Sigmoid colon (tissue), 7 donors: ENCODE measurements around the gene FOXL3. TPM values are rescaled to one million over a fixed set of nuclear protein-coding genes. Genes with fewer than 3 reads are reported as not detected.

Source experiments
- DNase-seq: peaks from one replicate; pipeline ENCODE4 v3.0.0-alpha.2; 2019
- H3K27ac ChIP-seq, 4 donors: fragments of 200-600 bp; sonication (generic); one replicate each; pipeline ENCODE4 v1.5.1; 2016 to 2019; ENCODE audit warnings: mild to moderate bottlenecking in 1 of 4
- H3K27me3 ChIP-seq, 3 donors: fragments of 200-600 bp; sonication (generic); one replicate each; pipeline ENCODE4 v1.5.1; 2019; ENCODE audit warnings: mild to moderate bottlenecking in 1 of 3
- H3K36me3 ChIP-seq, 4 donors: fragments of 200-600 bp; sonication (generic); one replicate each; pipeline ENCODE4 v1.5.1; 2016 to 2019
- H3K4me1 ChIP-seq, 4 donors: fragments of 200-600 bp; sonication (generic); one replicate each; pipeline ENCODE4 v1.5.1; 2017 to 2019
- H3K4me3 ChIP-seq, 4 donors: fragments of 200-600 bp; sonication (generic); one replicate each; pipeline ENCODE4 v1.5.1; 2017 to 2019; ENCODE audit warnings: mild to moderate bottlenecking in 2 of 4, moderate library complexity in 1 of 4
- H3K9me3 ChIP-seq, 4 donors: fragments of 200-600 bp in 3 of 4; sonication (generic) in 3 of 4; one replicate each; pipeline versions ENCODE4 v1.5.1 to v1.6.1; 2013 to 2019
- EP300 ChIP-seq, 4 donors: sonication (generic); formaldehyde crosslinking; IDR thresholded peaks; one replicate each; pipeline ENCODE4 v1.6.1; 2017; ENCODE audit warnings: antibody characterized with exemption in 4 of 4
- POLR2A ChIP-seq, 2 donors: fragments of 450-650 bp; IDR thresholded peaks; one replicate each; pipeline ENCODE4 v1.6.1; 2016; ENCODE audit warnings: antibody characterized with exemption in 2 of 2, mild to moderate bottlenecking in 2 of 2, moderate library complexity in 2 of 2
- POLR2AphosphoS5 ChIP-seq, 4 donors: sonication (generic); formaldehyde crosslinking; IDR thresholded peaks; one replicate each; pipeline ENCODE4 v1.6.1; 2017; ENCODE audit warnings: antibody characterized with exemption in 4 of 4
- WGBS, 2 donors: extraction: QIAGEN DNeasy Blood & Tissue Kit; methylation state at CpG; one replicate each; pipeline ENCODE4 v1.1.7; 2013; 5-methylcytosine and 5-hydroxymethylcytosine counted together
- intact Hi-C: fragments of 100-400 bp; cut with DNase I; formaldehyde crosslinking; loops from one replicate; pipeline ENCODE4 v1.15.1; 2023
- polyA plus RNA-seq, 3 donors: library from polyadenylated mRNA; stranded (reverse); fragments of 200-250 nt; gene quantifications; one replicate each; pipeline ENCODE4 v1.2.3, GENCODE V29; 2013
- total RNA-seq, 4 donors: library from RNA; depleted of rRNA; stranded (reverse); fragments of >200 nt; gene quantifications; one replicate each; pipeline ENCODE4 v1.1.0, GENCODE V29; 2016
- TF ChIP-seq, protein P1 (sequence below), 4 experiments: fragments of 450-650 bp in 3 of 4; fragments of 200-600 bp in 1 of 4; IDR thresholded peaks; one replicate each; pipeline ENCODE4 v1.5.1; 2016 to 2019; ENCODE audit warnings: antibody characterized with exemption in 4 of 4, mild to moderate bottlenecking in 3 of 4, moderate library complexity in 2 of 4
- donor health status: healthy with polysubstance abuse.
- donor health status: Bipolar disorder and iron deficiency.
- donor health status: healthy.

FOXL3 gene
- total and polyA plus RNA-seq, 7 donors, result not detected

DNA sequence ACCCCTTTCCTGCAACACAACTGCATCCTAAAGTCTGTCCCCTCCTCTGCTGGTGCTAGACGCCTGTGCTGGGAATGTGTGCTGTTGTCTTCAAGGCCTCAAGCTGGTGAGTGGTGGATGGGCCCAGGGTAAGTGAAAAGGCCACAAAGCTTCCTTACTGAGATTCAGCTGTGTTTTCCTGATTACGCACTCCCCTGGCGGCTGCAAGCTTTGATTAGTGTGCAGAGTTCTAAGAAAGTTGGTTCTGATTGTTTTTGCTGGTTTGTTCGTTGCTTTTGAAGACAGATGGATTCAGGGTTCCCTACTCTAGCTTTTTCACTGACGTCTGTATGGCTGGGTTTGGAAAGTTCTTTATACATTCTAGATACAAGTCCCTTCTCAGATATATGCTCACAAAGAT lies 11.9 kb upstream of the FOXL3 start:
- Histone ChIP-seq H3K9me3 (peaks cover 0 to 5% (median 1%) of the 10 kb centered on the region in 4 donors), H3K36me3 (no peaks in the 10 kb centered on the region), H3K4me1 (no peaks in the 10 kb centered on the region), H3K4me3 (no peak overlapping the region), H3K27me3 (peaks cover 0 to 9% (median 0%) of the 10 kb centered on the region in 3 donors), H3K27ac (no peak overlapping the region)
- TF ChIP-seq POLR2AphosphoS5 (IDR thresholded peaks at IDR 0.05), result no peak
- TF ChIP-seq EP300 (IDR thresholded peaks at IDR 0.05), result no peak
- no peak for TF ChIP-seq POLR2A (IDR thresholded peaks at IDR 0.05)
- TF ChIP-seq, protein P1, sequence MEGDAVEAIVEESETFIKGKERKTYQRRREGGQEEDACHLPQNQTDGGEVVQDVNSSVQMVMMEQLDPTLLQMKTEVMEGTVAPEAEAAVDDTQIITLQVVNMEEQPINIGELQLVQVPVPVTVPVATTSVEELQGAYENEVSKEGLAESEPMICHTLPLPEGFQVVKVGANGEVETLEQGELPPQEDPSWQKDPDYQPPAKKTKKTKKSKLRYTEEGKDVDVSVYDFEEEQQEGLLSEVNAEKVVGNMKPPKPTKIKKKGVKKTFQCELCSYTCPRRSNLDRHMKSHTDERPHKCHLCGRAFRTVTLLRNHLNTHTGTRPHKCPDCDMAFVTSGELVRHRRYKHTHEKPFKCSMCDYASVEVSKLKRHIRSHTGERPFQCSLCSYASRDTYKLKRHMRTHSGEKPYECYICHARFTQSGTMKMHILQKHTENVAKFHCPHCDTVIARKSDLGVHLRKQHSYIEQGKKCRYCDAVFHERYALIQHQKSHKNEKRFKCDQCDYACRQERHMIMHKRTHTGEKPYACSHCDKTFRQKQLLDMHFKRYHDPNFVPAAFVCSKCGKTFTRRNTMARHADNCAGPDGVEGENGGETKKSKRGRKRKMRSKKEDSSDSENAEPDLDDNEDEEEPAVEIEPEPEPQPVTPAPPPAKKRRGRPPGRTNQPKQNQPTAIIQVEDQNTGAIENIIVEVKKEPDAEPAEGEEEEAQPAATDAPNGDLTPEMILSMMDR (IDR thresholded peaks at IDR 0.05), result no peak
- intact Hi-C loops, result no loop called here
- DNase-seq, result no peak
- WGBS, 2 donors, result 86 to 94% methylated on average over 5 of the region's 5 CpGs

DNA sequence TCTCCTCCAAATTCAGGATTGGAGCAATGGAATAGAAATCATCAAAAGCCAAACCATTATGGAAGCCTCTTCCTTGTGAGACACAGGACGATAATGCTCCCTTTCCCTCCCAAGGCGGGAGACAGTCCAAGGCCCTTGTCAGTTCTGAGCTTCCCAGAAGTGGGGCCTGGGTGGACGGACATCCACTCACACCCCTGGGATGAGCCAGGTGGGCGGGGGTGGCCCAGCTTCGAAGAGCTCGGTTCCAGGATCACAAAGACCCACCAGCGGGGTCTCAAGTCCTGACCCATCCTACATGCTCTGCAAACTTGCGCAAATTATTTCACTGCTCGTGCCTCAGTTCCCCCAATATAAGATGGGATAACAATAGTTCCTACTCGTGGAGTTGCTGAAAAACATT lies 10.1 kb upstream of the FOXL3 start:
- peaks cover 0 to 13% (median 0%) of the 10 kb centered on the region in 3 donors for H3K27me3 ChIP-seq
- no peaks in the 10 kb centered on the region for H3K4me1 ChIP-seq
- no peaks in the 10 kb centered on the region for H3K36me3 ChIP-seq
- H3K9me3 ChIP-seq, result peaks cover 0 to 5% (median 0%) of the 10 kb centered on the region in 4 donors
- TF ChIP-seq POLR2AphosphoS5 (IDR thresholded peaks at IDR 0.05) (no peak), POLR2A (IDR thresholded peaks at IDR 0.05) (no peak), EP300 (IDR thresholded peaks at IDR 0.05) (no peak)
- TF ChIP-seq, protein P1 (IDR thresholded peaks at IDR 0.05), result no peak
- no peak for DNase-seq
- H3K27ac ChIP-seq, result no peak overlapping the region
- intact Hi-C loops, result no loop called here
- 88 to 90% methylated on average over 10 of the region's 10 CpGs for WGBS, 2 donors
- H3K4me3 ChIP-seq, result no peak overlapping the region

GRCh38 chr7:280461-280860 lies 9.5 kb upstream of the FOXL3 start:
- H3K9me3 ChIP-seq, result peaks cover 0 to 5% (median 0%) of the 10 kb centered on the region in 4 donors
- no peak overlapping the region for H3K27ac ChIP-seq
- no peaks in the 10 kb centered on the region for H3K36me3 ChIP-seq
- H3K27me3 ChIP-seq, result peaks cover 0 to 19% (median 0%) of the 10 kb centered on the region in 3 donors
- DNase-seq, result no peak
- intact Hi-C loops, result no loop called here
- TF ChIP-seq, protein P1 (IDR thresholded peaks at IDR 0.05), result no peak
- WGBS, 2 donors, result 83 to 85% methylated on average over 11 of the region's 11 CpGs
- no peak overlapping the region for H3K4me3 ChIP-seq
- no peaks in the 10 kb centered on the region for H3K4me1 ChIP-seq

GRCh38 chr7:281637-282036 lies 8.3 kb upstream of the FOXL3 start:
- Histone ChIP-seq H3K27ac (no peak overlapping the region), H3K4me3 (no peak overlapping the region), H3K27me3 (peaks cover 0 to 31% (median 0%) of the 10 kb centered on the region in 3 donors), H3K9me3 (peaks cover 0 to 5% (median 0%) of the 10 kb centered on the region in 4 donors), H3K36me3 (no peaks in the 10 kb centered on the region), H3K4me1 (no peaks in the 10 kb centered on the region)
- TF ChIP-seq EP300 (IDR thresholded peaks at IDR 0.05) (no peak), POLR2A (IDR thresholded peaks at IDR 0.05) (no peak), POLR2AphosphoS5 (IDR thresholded peaks at IDR 0.05) (no peak)
- TF ChIP-seq, protein P1 (IDR thresholded peaks at IDR 0.05), result no peak
- 94 to 96% methylated on average over 8 of the region's 8 CpGs for WGBS, 2 donors
- intact Hi-C loops, result no loop called here
- DNase-seq, result no peak

GRCh38 chr7:282621-283020 lies 7.3 kb upstream of the FOXL3 start:
- WGBS, 2 donors, result 97% methylated on average over 25 of the region's 25 CpGs
- Histone ChIP-seq H3K27ac (no peak overlapping the region), H3K4me1 (no peaks in the 10 kb centered on the region), H3K27me3 (peaks cover 0 to 36% (median 0%) of the 10 kb centered on the region in 3 donors), H3K36me3 (no peaks in the 10 kb centered on the region), H3K9me3 (no peaks in the 10 kb centered on the region), H3K4me3 (no peak overlapping the region)
- intact Hi-C loops, result no loop called here
- DNase-seq, result peak; percentile 57
- no peak for TF ChIP-seq POLR2A (IDR thresholded peaks at IDR 0.05)
- TF ChIP-seq, protein P1 (IDR thresholded peaks at IDR 0.05), result no peak
- TF ChIP-seq POLR2AphosphoS5 (IDR thresholded peaks at IDR 0.05), result no peak
- no peak for TF ChIP-seq EP300 (IDR thresholded peaks at IDR 0.05)
